ENCODE data around the gene MARS1.
"Not testable (repeated sequence)": the region's sequence is repeated elsewhere in the genome, so short reads cannot be mapped to it uniquely, and the experiment has no call there.

The MARS1 gene

GRCh38 chr12:57550641-57551549 is 63.0 kb downstream of the MARS1 start:
- DNase-seq (ENCODE audit: low read depth), result no peak

DNA sequence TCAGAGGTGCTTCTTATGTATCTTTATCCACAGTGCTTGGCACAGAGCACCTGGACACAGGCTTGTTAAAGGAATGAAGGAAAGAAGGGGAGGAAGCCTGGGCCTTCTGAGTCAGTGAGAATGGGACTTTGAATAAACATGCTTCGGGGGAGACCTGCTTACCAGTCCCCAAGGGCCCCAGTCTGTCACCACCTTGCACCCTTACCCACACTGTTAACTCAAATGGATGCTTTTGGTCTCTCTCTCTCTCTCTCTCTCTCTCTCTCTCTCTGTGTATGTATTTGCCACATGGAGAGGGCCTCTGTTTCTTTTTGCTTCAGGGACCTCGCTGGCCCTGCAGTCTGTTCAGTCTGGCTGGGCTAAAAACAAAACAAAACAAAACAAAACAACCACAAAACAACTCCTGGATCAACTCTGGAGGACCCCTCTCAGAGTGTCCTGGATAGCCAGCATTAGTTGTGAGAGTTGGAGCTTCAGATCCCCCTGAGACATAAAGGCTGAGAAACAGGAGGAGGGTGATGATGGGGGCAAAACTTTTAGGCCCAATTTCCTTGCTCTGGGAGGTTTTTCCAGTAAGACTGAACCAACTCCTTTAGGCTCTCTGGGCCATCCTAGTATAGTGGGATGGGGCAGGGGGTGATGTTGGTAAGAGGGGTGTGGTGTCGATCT is 63.9 kb downstream of the MARS1 start:
- DNase-seq (ENCODE audit: low read depth), result no peak

DNA sequence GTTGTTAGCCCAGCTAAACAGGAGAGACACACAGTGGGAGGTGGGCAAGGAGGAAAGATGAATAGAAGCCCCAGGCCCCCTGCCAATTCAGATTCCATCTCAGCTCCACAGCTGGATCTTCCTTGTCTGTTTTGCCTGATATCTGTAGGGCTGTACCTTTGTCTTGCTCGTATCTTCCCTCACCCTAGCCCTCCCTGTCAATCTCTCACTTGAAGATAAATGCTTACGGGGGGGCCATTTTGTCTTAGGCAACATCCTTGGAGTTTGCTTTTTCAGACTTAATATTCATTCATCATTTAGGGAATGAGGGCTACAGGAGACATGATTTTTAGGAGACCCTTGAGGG is 64.4 kb downstream of the MARS1 start:
- DNase-seq (ENCODE audit: low read depth), result no peak

DNA sequence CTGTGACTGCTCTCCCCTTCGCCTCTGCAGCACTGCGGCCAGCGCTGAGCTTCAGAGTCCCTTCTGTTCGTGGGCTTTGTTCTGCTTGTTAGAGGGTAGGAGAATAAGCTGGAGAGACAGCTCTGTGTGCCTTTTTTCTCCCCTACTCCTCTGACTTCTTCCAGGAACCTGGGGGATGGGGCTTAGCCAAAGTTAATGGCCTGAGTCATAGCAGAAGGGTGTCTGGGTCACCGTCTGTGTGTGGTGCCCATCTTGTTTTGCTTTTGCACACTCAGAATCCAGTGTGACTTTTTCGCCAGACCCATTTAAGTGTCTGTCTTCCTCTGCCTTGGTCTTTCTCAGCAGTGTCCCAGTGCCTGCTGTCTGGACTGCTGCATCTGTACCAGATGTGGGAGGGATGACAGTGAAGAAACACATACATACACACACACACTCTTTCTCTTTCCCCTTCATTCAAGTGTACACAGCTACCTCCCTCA is 65.0 kb downstream of the MARS1 start:
- DNase-seq (ENCODE audit: low read depth), result no peak

DNA sequence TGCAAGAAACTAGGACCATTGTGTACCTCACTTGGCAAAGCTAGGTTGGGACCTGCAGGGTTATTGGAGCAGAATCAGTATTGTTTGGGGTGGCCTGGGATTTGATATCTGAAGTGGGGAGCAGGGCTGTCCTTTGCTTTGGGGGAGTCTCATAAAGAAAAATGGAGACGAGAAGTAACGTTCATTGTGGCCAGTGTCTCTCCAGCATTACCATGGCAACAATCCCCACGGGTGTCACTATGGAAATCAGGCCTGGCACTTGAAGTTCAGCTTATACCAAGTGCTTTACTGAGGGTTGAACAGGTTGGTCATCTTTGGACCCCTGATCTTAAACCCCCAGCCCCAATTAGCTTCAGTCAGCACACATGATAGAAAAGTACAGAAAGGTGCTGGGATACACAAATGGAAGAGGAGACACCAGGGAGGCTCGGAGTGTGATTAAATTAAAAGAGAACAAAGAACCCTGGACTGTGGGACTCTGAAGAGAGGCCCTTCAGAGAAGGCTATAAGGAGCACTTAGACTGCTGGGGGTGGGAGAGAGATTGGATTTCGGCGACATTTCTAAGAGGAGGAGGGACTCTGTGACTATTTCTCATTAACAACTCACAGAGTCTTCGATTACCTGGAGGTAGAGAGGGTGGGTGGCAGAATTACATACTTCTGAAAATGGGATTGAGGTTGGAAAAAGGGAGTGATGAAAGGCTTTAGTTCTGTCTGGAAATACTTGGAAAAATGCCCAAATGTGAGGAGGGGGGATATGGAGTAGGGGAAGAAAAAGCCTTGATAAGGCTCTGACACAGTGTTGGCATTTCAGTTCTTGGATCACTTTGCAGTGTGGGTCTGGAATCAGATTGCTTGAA is 65.7 kb downstream of the MARS1 start:
- no peak for DNase-seq (ENCODE audit: low read depth)

- DNase-seq (ENCODE audit: low read depth), result no peak
These were observed 66.6 kb downstream of the MARS1 start for GRCh38 chr12:57554453-57554852.

DNA sequence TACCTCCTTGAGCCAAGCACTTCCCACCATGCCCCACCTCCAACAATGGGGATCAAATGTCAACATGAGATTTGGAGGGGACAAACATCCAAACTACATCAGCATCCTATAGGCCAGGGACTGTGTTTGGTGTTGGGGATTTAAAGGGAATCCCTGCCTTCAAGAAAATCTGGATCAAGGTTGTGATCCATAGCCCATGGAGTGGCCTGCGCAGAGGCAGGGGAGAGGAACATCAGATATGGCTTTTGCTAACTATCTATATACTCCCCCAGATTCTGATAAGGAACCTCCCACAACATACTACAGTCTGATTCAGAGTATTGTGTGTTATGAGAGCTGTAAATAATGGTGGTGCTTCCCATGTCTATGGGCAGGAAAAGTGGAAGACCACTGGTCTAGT is 67.0 kb downstream of the MARS1 start:
- no peak for DNase-seq (ENCODE audit: low read depth)

- DNase-seq (ENCODE audit: low read depth), result no peak
These were observed 71.0 kb downstream of the MARS1 start for GRCh38 chr12:57558864-57559263.

- no peak for DNase-seq (ENCODE audit: low read depth)
These were observed 72.6 kb downstream of the MARS1 start for GRCh38 chr12:57560516-57560915.

- not testable (repeated sequence) for DNase-seq (ENCODE audit: low read depth)
These were observed 73.2 kb downstream of the MARS1 start for GRCh38 chr12:57561117-57561516.

GRCh38 chr12:57563358-57563757 is 75.5 kb downstream of the MARS1 start:
- no peak for DNase-seq (ENCODE audit: low read depth)

- no peak for DNase-seq (ENCODE audit: low read depth)
These were observed 76.4 kb downstream of the MARS1 start for GRCh38 chr12:57564178-57564740.
